ENCODE measurements around the gene THAP8. TPM values are rescaled to one million over a fixed set of nuclear protein-coding genes. Genes with fewer than 3 reads are reported as not detected.

THAP8 gene
- total and polyA plus RNA-seq, 2 of the 8 experiments (the other 6 are each of a cell fraction or from before 2014, with no cell fraction given) = 6.0 to 11.1 TPM

GRCh38 chr19:36089847-36090246 lies 35.8 kb upstream of the THAP8 start:
- H2AK5ac ChIP-seq (ENCODE audit: low read depth, low read length) = no peak overlapping the region
- H3K27ac ChIP-seq (ENCODE audit: low read depth, low read length) = no peak overlapping the region
- FAIRE-seq (no peak), DNase-seq (ENCODE audit: low read depth in 1 of 2, low spot score in 2 of 2) (no peak)
- H3K23ac ChIP-seq (ENCODE audit: insufficient read length) = no peak overlapping the region
- H3K23me2 ChIP-seq (ENCODE audit: low read depth, low read length) = no peaks in the 10 kb centered on the region
- no peak overlapping the region for H2BK20ac ChIP-seq (ENCODE audit: low read length)
- H2BK5ac ChIP-seq (ENCODE audit: low read depth, low read length) = no peak overlapping the region
- H3K9ac ChIP-seq (replicated peaks in 1 of 4; ENCODE audit: extremely low read depth in 1 of 4, low read depth in 3 of 4, low read length in 3 of 4) = no peak overlapping the region
- H3K56ac ChIP-seq (replicated peaks; ENCODE audit: insufficient read length, low read depth, low read length) = no peak overlapping the region
- no peak overlapping the region for H4K8ac ChIP-seq (ENCODE audit: extremely low read depth, insufficient read depth, low read length)
- H3K18ac ChIP-seq (ENCODE audit: extremely low read depth, low read length) = no peak overlapping the region
- H2BK12ac ChIP-seq (ENCODE audit: low read depth, low read length) = no peak overlapping the region
- H3K4me2 ChIP-seq (ENCODE audit: insufficient read depth in 1 of 2, low read depth in 2 of 2, low read length in 2 of 2) = no peak overlapping the region
- no peak overlapping the region for H3K14ac ChIP-seq (ENCODE audit: insufficient read length)
- WGBS, 2 experiments (ENCODE audit: extremely low coverage in 1 of 2, insufficient coverage in 1 of 2, insufficient read length in 1 of 2, insufficient replicate concordance in 2 of 2, low coverage in 1 of 2, low lambda C conversion rate in 2 of 2, missing lambda C conversion rate in 1 of 2) = 93% methylated on average over 5 of the region's 5 CpGs; no CpG with 5 or more reads in 1 of the 2 experiments
- no peak overlapping the region for H2AFZ ChIP-seq (ENCODE audit: low read length)
- H2BK15ac ChIP-seq (ENCODE audit: low read length) = no peak overlapping the region
- H3K36me3 ChIP-seq (ENCODE audit: control insufficient read depth in 2 of 4, insufficient read depth in 4 of 4, low read length in 3 of 4) = peaks cover 27 to 75% (median 57%) of the 10 kb centered on the region in 4 experiments; a peak in 7 of 8 replicates
- TF ChIP-seq SUZ12 (IDR thresholded peaks at IDR 0.05; ENCODE audit: low read length) = no peak
- TF ChIP-seq POLR2A (IDR thresholded peaks at IDR 0.05; ENCODE audit: control extremely low read depth in 1 of 2, low read depth in 2 of 2, low read length in 2 of 2) = no peak
- TF ChIP-seq YY1 (IDR thresholded peaks at IDR 0.05; ENCODE audit: low read depth, low read length) = no peak
- TF ChIP-seq RXRA (IDR thresholded peaks at IDR 0.05; ENCODE audit: insufficient read depth, low read depth, low read length) = no peak
- no peak for TF ChIP-seq SIN3A (conservative IDR thresholded peaks at IDR 0.05 in 1 of 2, IDR thresholded peaks at IDR 0.05 in 1 of 2; ENCODE audit: low read depth in 1 of 2, low read length in 2 of 2)
- no peak for TF ChIP-seq JUND (IDR thresholded peaks at IDR 0.05; ENCODE audit: low read length)
- TF ChIP-seq RBBP5 (IDR thresholded peaks at IDR 0.05; ENCODE audit: borderline replicate concordance, low read depth, low read length) = no peak
- no peak for TF ChIP-seq EGR1 (IDR thresholded peaks at IDR 0.05; ENCODE audit: borderline replicate concordance, low read depth, low read length)
- no peak for TF ChIP-seq KDM5A (IDR thresholded peaks at IDR 0.05; ENCODE audit: low read length)
- no peak for TF ChIP-seq TEAD4 (IDR thresholded peaks at IDR 0.05; ENCODE audit: low read depth, low read length)
- TF ChIP-seq TBP (IDR thresholded peaks at IDR 0.05; ENCODE audit: low read depth, low read length) = no peak
- no peak for TF ChIP-seq EZH2 (IDR thresholded peaks at IDR 0.05; ENCODE audit: low read depth, low read length, severe bottlenecking)
- no peak for TF ChIP-seq CHD2 (IDR thresholded peaks at IDR 0.05; ENCODE audit: low read length)
- no peak for TF ChIP-seq CHD1 (IDR thresholded peaks at IDR 0.05; ENCODE audit: low read depth, low read length)
- no peaks in the 10 kb centered on the region for H3K79me2 ChIP-seq (ENCODE audit: control insufficient read depth in 1 of 2, insufficient read depth in 2 of 2, low read length in 2 of 2)
- no peaks in the 10 kb centered on the region for H3K27me3 ChIP-seq (replicated peaks in 1 of 4; ENCODE audit: control insufficient read depth in 3 of 4, extremely low read depth in 1 of 4, insufficient read depth in 3 of 4, low read length in 3 of 4)
- no peaks in the 10 kb centered on the region for H3K79me1 ChIP-seq (ENCODE audit: low read depth, low read length)
- H4K91ac ChIP-seq (replicated peaks; ENCODE audit: insufficient read length, low read length) = no peak overlapping the region
- no peaks in the 10 kb centered on the region for H3K9me3 ChIP-seq (ENCODE audit: insufficient read depth in 2 of 2, low read depth in 1 of 2, low read length in 1 of 2)
- ChIA-PET CTCF (ENCODE audit: partially characterized antibody) (no interaction called here), POLR2A (ENCODE audit: partially characterized antibody) (interaction anchor here (1.0 to 3.1 kb wide), 3 partner anchors 9 to 50 kb away, joined by 3 to 17 read pairs (median 9); partner anchors contain the start of gene CAPNS1)
- no peak overlapping the region for H4K5ac ChIP-seq (ENCODE audit: insufficient read length, low read depth, low read length)
- no peak overlapping the region for H3K4me3 ChIP-seq (ENCODE audit: extremely low read depth in 1 of 4, insufficient read depth in 2 of 4, low read depth in 3 of 4, low read length in 4 of 4)
- H3K4me1 ChIP-seq (replicated peaks in 1 of 4; ENCODE audit: control insufficient read depth in 3 of 4, insufficient read depth in 4 of 4, low read length in 3 of 4) = no peaks in the 10 kb centered on the region
- no peak overlapping the region for H3K4ac ChIP-seq (replicated peaks; ENCODE audit: insufficient read length, low read depth, low read length)
- no peak overlapping the region for H2BK120ac ChIP-seq (replicated peaks; ENCODE audit: low read depth, low read length)
- H4K20me1 ChIP-seq (replicated peaks in 1 of 2; ENCODE audit: control insufficient read depth in 1 of 2, insufficient read depth in 2 of 2, low read length in 2 of 2) = peaks cover 2 to 16% of the 10 kb centered on the region in 2 experiments

All from H1 (cell line).